ENCODE data around the gene LZTR1. TPM values are rescaled to one million over a fixed set of nuclear protein-coding genes. Genes with fewer than 3 reads are reported as not detected.

Gene LZTR1
- total RNA-seq, 4 donors from 2014 or later, result 40.2 to 90.5 (median 59.3) TPM

DNA sequence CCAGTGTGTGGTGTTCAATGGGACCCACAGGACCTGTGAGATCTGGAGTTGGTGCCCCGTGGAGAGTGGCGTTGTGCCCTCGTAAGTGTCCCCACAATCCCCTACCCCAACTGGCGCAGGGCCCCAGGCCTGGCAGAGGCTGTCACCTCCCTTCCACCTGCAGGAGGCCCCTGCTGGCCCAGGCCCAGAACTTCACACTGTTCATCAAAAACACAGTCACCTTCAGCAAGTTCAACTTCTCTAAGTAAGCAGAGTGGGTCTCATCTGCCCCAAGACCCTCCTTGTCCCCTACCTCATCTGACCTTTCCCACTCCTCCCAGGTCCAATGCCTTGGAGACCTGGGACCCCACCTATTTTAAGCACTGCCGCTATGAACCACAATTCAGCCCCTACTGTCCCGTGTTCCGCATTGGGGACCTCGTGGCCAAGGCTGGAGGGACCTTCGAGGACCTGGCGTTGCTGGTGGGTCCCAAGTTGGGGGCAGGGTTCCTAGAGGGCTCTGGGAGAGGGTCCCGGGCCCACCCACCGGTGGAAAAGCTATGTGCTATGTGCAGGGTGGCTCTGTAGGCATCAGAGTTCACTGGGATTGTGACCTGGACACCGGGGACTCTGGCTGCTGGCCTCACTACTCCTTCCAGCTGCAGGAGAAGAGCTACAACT, 41.0 kb downstream of the LZTR1 start:
- 75 to 80% methylated on average over 1 to 13 of the region's 13 CpGs for WGBS, 2 donors (ENCODE audit: low coverage in 1 of 2)

GRCh38 chr22:21025266-21025665, 43.2 kb downstream of the LZTR1 start:
- Histone ChIP-seq H3K27me3 (no peaks in the 10 kb centered on the region), H3K36me3 (no peaks in the 10 kb centered on the region), H3K9me3 (no peaks in the 10 kb centered on the region), H3K4me1 (no peaks in the 10 kb centered on the region), H3K4me3 (no peak overlapping the region), H3K27ac (no peak overlapping the region)
- 69% methylated on average over 8 of the region's 8 CpGs; no CpG with 5 or more reads in 1 of the 2 donors for WGBS, 2 donors (ENCODE audit: low coverage in 1 of 2)
- no peak for DNase-seq
- intact Hi-C loops (cut with DNase I; ENCODE audit: low total_unique reads) (loop anchor here (10.0 kb wide), 1 partner anchor 50 kb away; no protein-coding TSS in a partner anchor), in situ Hi-C loops (cut with MboI; ENCODE audit: low pct_ligation_motif_present in 1 of 4, low pct_unique_long_range_greater_than_20kb in 1 of 4, low sequenced_read_pairs in 3 of 4) (no loop called here)
- no peak for TF ChIP-seq CTCF (IDR thresholded peaks at IDR 0.05)
- TF ChIP-seq POLR2AphosphoS5 (IDR thresholded peaks at IDR 0.05), result no peak
- no peak for TF ChIP-seq POLR2A (IDR thresholded peaks at IDR 0.05)
- TF ChIP-seq EP300 (IDR thresholded peaks at IDR 0.05; ENCODE audit: low read depth), result no peak

More for the DNA sequence above, 41.0 kb downstream of the LZTR1 start:
- in situ Hi-C loops (cut with MboI; ENCODE audit: low pct_ligation_motif_present in 1 of 4, low pct_unique_long_range_greater_than_20kb in 1 of 4, low sequenced_read_pairs in 3 of 4), result no loop called here
- intact Hi-C loops (cut with DNase I; ENCODE audit: low total_unique reads), result loop anchor here (10.0 kb wide), 1 partner anchor 52 kb away; no protein-coding TSS in a partner anchor
- no peak overlapping the region for H3K4me3 ChIP-seq
- TF ChIP-seq POLR2AphosphoS5 (IDR thresholded peaks at IDR 0.05), result no peak
- TF ChIP-seq CTCF (IDR thresholded peaks at IDR 0.05), result no peak
- no peaks in the 10 kb centered on the region for H3K27me3 ChIP-seq
- no peak for DNase-seq
- no peaks in the 10 kb centered on the region for H3K36me3 ChIP-seq
- H3K27ac ChIP-seq, result no peak overlapping the region
- no peaks in the 10 kb centered on the region for H3K9me3 ChIP-seq
- no peaks in the 10 kb centered on the region for H3K4me1 ChIP-seq

DNA sequence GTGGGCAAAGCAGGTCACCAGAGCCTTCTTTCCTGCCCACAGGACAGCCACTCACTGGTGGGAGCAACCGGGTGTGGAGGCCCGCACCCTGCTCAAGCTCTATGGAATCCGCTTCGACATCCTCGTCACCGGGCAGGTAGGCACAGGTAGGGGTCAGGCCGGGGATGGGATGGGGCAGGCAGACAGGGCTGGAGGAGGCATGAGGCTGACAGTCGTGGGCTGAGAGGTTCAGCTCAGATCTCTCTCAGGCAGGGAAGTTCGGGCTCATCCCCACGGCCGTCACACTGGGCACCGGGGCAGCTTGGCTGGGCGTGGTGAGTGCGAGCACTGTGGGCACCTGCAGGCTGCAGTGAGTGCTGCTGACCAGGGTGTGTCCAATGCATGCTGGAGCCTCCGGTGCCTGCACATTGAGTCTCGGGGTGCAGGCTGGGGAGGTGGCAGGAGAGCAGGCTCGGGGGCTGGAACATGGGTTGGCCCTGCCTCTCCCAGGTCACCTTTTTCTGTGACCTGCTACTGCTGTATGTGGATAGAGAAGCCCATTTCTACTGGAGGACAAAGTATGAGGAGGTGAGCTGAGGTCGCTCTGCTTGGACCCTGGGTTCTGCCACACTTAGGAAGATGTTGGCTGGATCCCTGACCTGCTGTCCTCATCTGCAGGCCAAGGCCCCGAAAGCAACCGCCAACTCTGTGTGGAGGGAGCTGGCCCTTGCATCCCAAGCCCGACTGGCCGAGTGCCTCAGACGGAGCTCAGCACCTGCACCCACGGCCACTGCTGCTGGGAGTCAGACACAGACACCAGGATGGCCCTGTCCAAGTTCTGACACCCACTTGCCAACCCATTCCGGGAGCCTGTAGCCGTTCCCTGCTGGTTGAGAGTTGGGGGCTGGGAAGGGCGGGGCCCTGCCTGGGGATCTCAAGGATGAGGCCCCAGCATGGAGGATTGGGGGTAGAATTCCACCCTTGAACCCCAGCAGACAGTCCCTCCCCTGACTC, 44.0 kb downstream of the LZTR1 start:
- Histone ChIP-seq H3K4me3 (no peak overlapping the region), H3K36me3 (no peaks in the 10 kb centered on the region), H3K9me3 (no peaks in the 10 kb centered on the region), H3K4me1 (no peaks in the 10 kb centered on the region), H3K27ac (no peak overlapping the region), H3K27me3 (peaks cover 5% of the 10 kb centered on the region)
- WGBS, 2 donors (ENCODE audit: low coverage in 1 of 2), result 87% methylated on average over 24 of the region's 27 CpGs; no CpG with 5 or more reads in 1 of the 2 donors
- intact Hi-C loops (cut with DNase I; ENCODE audit: low total_unique reads), result loop anchor here (10.0 kb wide), 1 partner anchor 49 kb away; no protein-coding TSS in a partner anchor
- in situ Hi-C loops (cut with MboI; ENCODE audit: low pct_ligation_motif_present in 1 of 4, low pct_unique_long_range_greater_than_20kb in 1 of 4, low sequenced_read_pairs in 3 of 4), result no loop called here
- TF ChIP-seq POLR2AphosphoS5 (IDR thresholded peaks at IDR 0.05) (no peak), EP300 (IDR thresholded peaks at IDR 0.05; ENCODE audit: low read depth) (no peak)
- DNase-seq, result no peak

DNA sequence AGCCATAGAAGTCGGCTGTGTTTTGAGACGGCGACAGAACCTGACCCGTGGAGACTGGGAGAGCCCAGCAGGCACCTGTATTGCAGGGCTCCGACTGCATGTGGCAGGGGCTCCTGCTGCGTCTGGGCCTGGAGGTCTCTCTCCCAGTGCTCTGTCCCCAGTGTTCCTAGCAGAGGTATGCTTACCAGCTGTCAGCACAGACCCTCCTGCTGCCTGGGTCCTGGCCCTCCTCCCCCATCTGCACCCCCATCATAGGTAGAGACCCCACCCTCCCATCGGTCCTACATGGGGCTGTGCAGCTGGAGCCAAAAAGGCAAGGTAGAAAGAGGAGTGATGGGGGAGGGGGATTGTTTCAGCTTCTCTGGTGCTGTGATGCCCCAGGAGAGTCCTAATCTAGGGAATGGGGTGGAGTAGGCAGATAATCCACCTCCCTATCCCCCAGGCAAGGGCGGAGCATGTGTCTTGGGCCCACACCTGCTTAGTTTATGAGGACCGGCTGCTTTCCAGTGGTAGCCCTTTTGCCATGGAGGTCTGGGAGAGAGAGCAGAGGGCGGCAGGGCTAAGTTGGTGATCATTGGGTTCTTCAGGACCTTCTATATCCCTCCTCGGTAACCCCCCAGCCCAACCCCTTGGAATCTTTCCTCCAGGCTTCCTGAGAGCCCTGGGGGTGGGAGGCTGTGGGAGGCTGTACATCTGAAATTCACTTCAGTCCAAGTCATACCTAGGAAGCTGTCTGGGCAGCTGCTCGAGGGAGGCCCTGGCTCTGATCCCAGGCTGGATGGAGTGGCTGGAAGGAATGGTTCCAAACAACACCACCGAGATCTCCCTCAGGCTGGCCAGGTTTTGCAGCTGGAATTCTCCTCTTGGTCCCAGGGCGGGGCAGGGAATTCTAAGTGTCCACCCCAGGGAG, 44.9 kb downstream of the LZTR1 start:
- H3K9me3 ChIP-seq, result no peaks in the 10 kb centered on the region
- TF ChIP-seq POLR2A (IDR thresholded peaks at IDR 0.05), result no peak
- no peak for TF ChIP-seq EP300 (IDR thresholded peaks at IDR 0.05; ENCODE audit: low read depth)
- no peak for TF ChIP-seq CTCF (IDR thresholded peaks at IDR 0.05)
- TF ChIP-seq POLR2AphosphoS5 (IDR thresholded peaks at IDR 0.05), result no peak
- intact Hi-C loops (cut with DNase I; ENCODE audit: low total_unique reads) (loop anchor here (10.0 kb wide), 1 partner anchor 48 kb away; no protein-coding TSS in a partner anchor), in situ Hi-C loops (cut with MboI; ENCODE audit: low pct_ligation_motif_present in 1 of 4, low pct_unique_long_range_greater_than_20kb in 1 of 4, low sequenced_read_pairs in 3 of 4) (no loop called here)
- no peak for DNase-seq
- WGBS, 2 donors (ENCODE audit: low coverage in 1 of 2), result 75% methylated on average over 13 of the region's 14 CpGs; no CpG with 5 or more reads in 1 of the 2 donors
- H3K27me3 ChIP-seq, result peaks cover 14% of the 10 kb centered on the region
- peaks cover 2 to 4% (median 3%) of the 10 kb centered on the region in 4 donors for H3K4me1 ChIP-seq
- H3K4me3 ChIP-seq, result no peak overlapping the region
- no peak overlapping the region for H3K27ac ChIP-seq
- no peaks in the 10 kb centered on the region for H3K36me3 ChIP-seq

Measured in transverse colon (tissue), 4 donors.